Trophoblast cell (in vitro differentiated cells and primary cell): Measurements from ENCODE around the gene CSTF2.
A peak's percentile ranks its signal among the peaks of the same experiment; 100 is the strongest.

Experiments used
- DNase-seq, 2 donors: peaks; one replicate each; pipeline ENCODE4 v3.0.0-alpha.2; 2016
- H2AFZ ChIP-seq: 2 replicates; pipeline ENCODE4 v1.6.1; 2013; ENCODE audit warnings: low read length, moderate library complexity, mild to moderate bottlenecking; ENCODE audit not compliant: insufficient read depth, poor library complexity
- H2AK5ac ChIP-seq: 2 replicates; pipeline ENCODE4 v1.6.1; 2013; ENCODE audit warnings: mild to moderate bottlenecking, low read length
- H2BK120ac ChIP-seq: 2 replicates; pipeline ENCODE4 v1.6.1; 2013; ENCODE audit warnings: low read length, mild to moderate bottlenecking, moderate library complexity; ENCODE audit not compliant: insufficient read depth, poor library complexity
- H2BK12ac ChIP-seq: 2 replicates; pipeline ENCODE4 v1.6.1; 2013; ENCODE audit warnings: mild to moderate bottlenecking, low read length, moderate library complexity
- H2BK5ac ChIP-seq: 2 replicates; pipeline ENCODE4 v1.6.1; 2013; ENCODE audit warnings: low read length, low read depth, moderate library complexity, mild to moderate bottlenecking; ENCODE audit not compliant: poor library complexity
- H3K14ac ChIP-seq: 2 replicates; pipeline ENCODE4 v1.6.1; 2013; ENCODE audit warnings: mild to moderate bottlenecking, low read length
- H3K18ac ChIP-seq: 2 replicates; pipeline ENCODE4 v1.6.1; 2013; ENCODE audit warnings: mild to moderate bottlenecking, low read length
- H3K23ac ChIP-seq: 2 replicates; pipeline ENCODE4 v1.6.1; 2013; ENCODE audit warnings: low read length
- H3K27ac ChIP-seq: 2 replicates; pipeline ENCODE4 v1.5.1; 2013; ENCODE audit warnings: low read depth, mild to moderate bottlenecking, inconsistent platforms, low read length, moderate library complexity
- H3K27me3 ChIP-seq: 2 replicates; pipeline ENCODE4 v1.6.1; 2013; ENCODE audit warnings: inconsistent platforms, mild to moderate bottlenecking, low read length, moderate library complexity; ENCODE audit not compliant: insufficient read depth
- H3K36me3 ChIP-seq, 2 experiments: 1 replicate in 1 of 2; 2 replicates in 1 of 2; pipeline ENCODE4 v1.6.1; 2013; ENCODE audit warnings: low read length in 2 of 2, mild to moderate bottlenecking in 2 of 2, moderate library complexity in 1 of 2; ENCODE audit not compliant: insufficient read depth in 2 of 2, control insufficient read depth in 1 of 2
- H3K4ac ChIP-seq: 2 replicates; pipeline ENCODE4 v1.6.1; 2013; ENCODE audit warnings: low read depth, mild to moderate bottlenecking, low read length, moderate library complexity
- H3K4me1 ChIP-seq, 2 experiments: 1 replicate in 1 of 2; 2 replicates in 1 of 2; pipeline ENCODE4 v1.6.1; 2013; ENCODE audit warnings: low read length in 2 of 2, mild to moderate bottlenecking in 2 of 2, moderate library complexity in 1 of 2; ENCODE audit not compliant: insufficient read depth in 2 of 2, control insufficient read depth in 1 of 2
- H3K4me2 ChIP-seq: 2 replicates; pipeline ENCODE4 v1.6.1; 2013; ENCODE audit warnings: inconsistent platforms, mild to moderate bottlenecking, low read length, moderate library complexity
- H3K4me3 ChIP-seq: 2 replicates; pipeline ENCODE4 v1.5.1; 2013; ENCODE audit warnings: mild to moderate bottlenecking, low read depth, low read length, inconsistent platforms
- H3K79me1 ChIP-seq: one replicate; pipeline ENCODE4 v1.6.1; 2013; ENCODE audit warnings: low read length
- H3K79me2 ChIP-seq: 2 replicates; pipeline ENCODE4 v1.6.1; 2013; ENCODE audit warnings: low read length, mild to moderate bottlenecking; ENCODE audit not compliant: control insufficient read depth, insufficient read depth, poor library complexity
- H3K9ac ChIP-seq: 2 replicates; pipeline ENCODE4 v1.6.1; 2013; ENCODE audit warnings: mild to moderate bottlenecking, low read length
- H3K9me3 ChIP-seq: 2 replicates; pipeline ENCODE4 v1.6.1; 2013; ENCODE audit warnings: low read depth, mild to moderate bottlenecking, control low read depth, inconsistent platforms, low read length; ENCODE audit not compliant: insufficient read depth
- H4K12ac ChIP-seq: 2 replicates; pipeline ENCODE4 v1.6.1; 2013; ENCODE audit warnings: low read depth, mild to moderate bottlenecking, low read length, moderate library complexity
- H4K8ac ChIP-seq: 2 replicates; pipeline ENCODE4 v1.6.1; 2013; ENCODE audit warnings: low read depth, mild to moderate bottlenecking, low read length, moderate library complexity
- H4K91ac ChIP-seq: one replicate; pipeline ENCODE4 v1.6.1; 2013; ENCODE audit warnings: low read depth, mild to moderate bottlenecking, low read length, moderate library complexity
- WGBS: extraction: QIAGEN DNeasy Blood & Tissue Kit; methylation state at CpG from one replicate; pipeline ENCODE4 v1.1.7; 2013; ENCODE audit warnings: missing lambda C conversion rate; ENCODE audit not compliant: insufficient read length, insufficient coverage; ENCODE audit errors: extremely low coverage; 5-methylcytosine and 5-hydroxymethylcytosine counted together

The CSTF2 gene

DNA sequence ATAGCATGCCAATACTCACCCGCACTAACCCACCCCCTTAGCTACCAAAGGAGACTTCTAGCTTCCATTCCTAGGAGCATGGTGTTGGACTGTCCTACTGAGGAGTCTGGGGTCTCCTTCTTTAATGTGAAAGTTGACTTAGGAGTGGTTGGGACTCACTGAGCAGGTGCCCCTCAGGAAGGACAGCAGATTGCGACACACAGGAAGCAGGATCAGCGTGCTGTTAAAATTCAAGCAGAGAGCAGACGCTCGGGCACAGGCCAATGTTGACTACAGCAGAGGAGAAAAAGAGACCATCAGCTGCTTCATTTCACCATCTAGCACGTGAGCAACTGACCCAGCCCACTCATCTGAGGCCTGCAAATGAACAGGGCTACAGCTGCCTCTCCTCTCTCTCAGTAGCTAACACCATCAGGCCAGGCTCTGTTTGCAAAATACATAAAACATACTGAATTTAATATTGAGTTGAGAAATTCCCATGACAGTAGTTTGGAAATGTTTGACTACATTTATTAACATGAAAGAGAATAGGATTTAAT lies 43.2 kb downstream of the CSTF2 start:
- H3K23ac ChIP-seq, result no peak overlapping the region
- no CpG with 5 or more reads among the region's 6 CpGs for WGBS
- H3K79me1 ChIP-seq, result no peaks in the 10 kb centered on the region
- no peak overlapping the region for H3K14ac ChIP-seq
- H3K79me2 ChIP-seq, result no peaks in the 10 kb centered on the region
- no peak overlapping the region for H4K8ac ChIP-seq
- H3K4me3 ChIP-seq, result no peak overlapping the region
- H3K18ac ChIP-seq, result no peak overlapping the region
- no peaks in the 10 kb centered on the region for H3K36me3 ChIP-seq
- H3K27ac ChIP-seq, result no peak overlapping the region
- no peak overlapping the region for H4K12ac ChIP-seq
- no peak overlapping the region for H2AFZ ChIP-seq
- no peaks in the 10 kb centered on the region for H3K4me1 ChIP-seq
- no peak for DNase-seq
- H2BK12ac ChIP-seq, result no peak overlapping the region
- no peak overlapping the region for H3K4ac ChIP-seq
- H3K9ac ChIP-seq, result no peak overlapping the region
- no peak overlapping the region for H2AK5ac ChIP-seq
- no peaks in the 10 kb centered on the region for H3K9me3 ChIP-seq
- no peak overlapping the region for H3K4me2 ChIP-seq
- no peak overlapping the region for H2BK120ac ChIP-seq
- no peak overlapping the region for H4K91ac ChIP-seq
- no peak overlapping the region for H2BK5ac ChIP-seq
- H3K27me3 ChIP-seq, result no peaks in the 10 kb centered on the region

DNA sequence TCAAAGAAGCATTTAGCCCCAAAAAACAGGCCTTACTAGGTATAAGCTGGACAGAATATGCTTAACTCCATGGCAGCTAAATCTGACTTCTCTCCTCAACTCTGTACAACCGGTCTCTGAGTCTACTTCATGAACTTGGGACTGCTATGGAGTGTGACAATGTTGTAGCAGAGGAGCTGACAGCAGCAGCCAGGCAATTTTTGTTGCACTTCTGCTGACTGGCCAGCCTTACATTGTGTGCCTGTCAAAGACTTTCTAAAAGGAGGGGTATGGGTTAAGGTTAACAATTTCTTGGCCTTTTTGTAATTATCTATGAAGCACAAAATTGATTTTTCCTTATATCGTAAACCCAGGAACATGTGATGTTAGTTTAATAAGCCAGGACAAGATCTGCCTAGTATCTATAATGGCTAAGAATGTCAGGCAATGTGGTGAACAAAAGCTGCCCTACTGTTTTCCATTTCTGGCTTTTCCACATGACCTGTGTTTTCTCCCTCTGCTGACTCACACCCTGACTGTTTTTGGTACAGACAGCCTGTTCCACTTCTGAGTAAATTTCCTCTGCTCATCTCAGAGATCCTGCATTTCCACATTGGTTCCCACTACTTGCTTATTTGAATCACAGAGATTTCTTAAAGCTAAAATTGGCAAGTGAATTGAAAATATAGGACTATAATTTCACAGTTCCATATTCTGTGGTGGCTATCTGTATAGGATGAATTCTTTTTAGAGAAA lies 44.6 kb downstream of the CSTF2 start:
- peak overlapping the region; percentile 48 for H3K27ac ChIP-seq
- WGBS, result no CpG with 5 or more reads among the region's 2 CpGs

DNA sequence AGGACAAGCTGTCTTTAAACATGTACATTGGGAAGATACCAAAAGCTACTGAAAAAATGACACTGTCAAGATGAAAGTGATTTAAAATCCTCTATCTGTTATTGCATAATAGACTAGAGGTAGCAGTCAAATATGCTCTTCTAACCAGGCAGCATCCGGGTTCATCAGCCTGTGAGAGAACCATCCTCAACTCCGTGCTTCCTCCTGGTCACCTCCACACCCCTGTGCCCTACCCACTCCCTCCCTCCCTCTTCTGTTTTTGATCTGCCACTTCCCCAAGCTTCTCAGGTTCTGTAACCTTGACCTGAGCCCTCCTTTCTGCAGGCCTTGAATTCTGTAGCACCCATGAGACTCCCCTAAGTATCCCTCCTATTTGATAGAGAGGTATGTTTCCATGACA lies 48.1 kb downstream of the CSTF2 start:
- H2AFZ ChIP-seq, result no peak overlapping the region
- H2AK5ac ChIP-seq, result no peak overlapping the region
- DNase-seq, result no peak
- H3K27me3 ChIP-seq, result no peaks in the 10 kb centered on the region
- no peak overlapping the region for H3K27ac ChIP-seq
- no peak overlapping the region for H4K12ac ChIP-seq
- no peak overlapping the region for H3K18ac ChIP-seq
- no peak overlapping the region for H3K4me3 ChIP-seq
- no peak overlapping the region for H3K9ac ChIP-seq
- H2BK12ac ChIP-seq, result no peak overlapping the region
- no peak overlapping the region for H3K4ac ChIP-seq
- no peaks in the 10 kb centered on the region for H3K4me1 ChIP-seq
- H3K9me3 ChIP-seq, result no peaks in the 10 kb centered on the region
- H4K8ac ChIP-seq, result no peak overlapping the region
- H3K79me2 ChIP-seq, result no peaks in the 10 kb centered on the region
- no peaks in the 10 kb centered on the region for H3K79me1 ChIP-seq
- no peak overlapping the region for H4K91ac ChIP-seq
- no peak overlapping the region for H3K23ac ChIP-seq
- no peak overlapping the region for H2BK120ac ChIP-seq
- H3K4me2 ChIP-seq, result no peak overlapping the region
- no peaks in the 10 kb centered on the region for H3K36me3 ChIP-seq
- no peak overlapping the region for H3K14ac ChIP-seq
- no CpG with 5 or more reads among the region's 2 CpGs for WGBS
- H2BK5ac ChIP-seq, result no peak overlapping the region

More for the DNA sequence above, 44.6 kb downstream of the CSTF2 start:
- Histone ChIP-seq H3K14ac (peak overlapping the region; percentile 12), H3K36me3 (no peaks in the 10 kb centered on the region), H3K23ac (no peak overlapping the region), H2BK120ac (no peak overlapping the region), H3K18ac (no peak overlapping the region), H3K4me3 (no peak overlapping the region), H3K9ac (no peak overlapping the region), H4K91ac (no peak overlapping the region), H4K8ac (no peak overlapping the region), H2BK12ac (peak overlapping the region; percentile 64), H3K79me2 (no peaks in the 10 kb centered on the region), H3K4ac (no peak overlapping the region), H3K4me1 (no peaks in the 10 kb centered on the region), H3K4me2 (no peak overlapping the region), H3K27me3 (no peaks in the 10 kb centered on the region), H2BK5ac (no peak overlapping the region), H4K12ac (peak overlapping the region; percentile 30), H2AK5ac (no peak overlapping the region), H2AFZ (no peak overlapping the region), H3K79me1 (no peaks in the 10 kb centered on the region), H3K9me3 (no peaks in the 10 kb centered on the region)
- no peak for DNase-seq

DNA sequence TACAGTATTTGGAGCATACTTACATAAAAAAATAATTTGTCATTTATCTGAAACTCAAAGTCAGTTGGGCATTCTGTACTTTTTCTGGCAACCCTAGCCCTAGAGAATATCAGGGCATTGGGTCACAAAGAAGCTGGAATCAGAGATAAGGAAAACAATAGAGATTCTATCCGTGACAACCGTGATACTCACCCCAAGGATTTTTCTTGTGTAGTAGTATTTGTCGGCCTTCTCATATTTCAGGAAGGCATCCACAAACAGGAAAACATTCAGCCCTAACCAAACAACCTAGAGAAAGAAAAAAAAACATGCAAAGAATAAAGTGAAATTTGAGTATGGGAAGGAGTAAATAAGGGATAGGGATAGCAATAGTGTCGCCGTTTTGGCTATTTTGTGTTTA lies 50.3 kb downstream of the CSTF2 start:
- H3K79me2 ChIP-seq, result no peaks in the 10 kb centered on the region
- H4K91ac ChIP-seq, result no peak overlapping the region
- no peak overlapping the region for H2BK120ac ChIP-seq
- H3K14ac ChIP-seq, result no peak overlapping the region
- H3K4me1 ChIP-seq, result no peaks in the 10 kb centered on the region
- no peak overlapping the region for H3K4me2 ChIP-seq
- no peak overlapping the region for H2AK5ac ChIP-seq
- H2AFZ ChIP-seq, result no peak overlapping the region
- H4K8ac ChIP-seq, result no peak overlapping the region
- no peak overlapping the region for H3K23ac ChIP-seq
- no peak overlapping the region for H4K12ac ChIP-seq
- no peaks in the 10 kb centered on the region for H3K9me3 ChIP-seq
- no peak for DNase-seq
- no peak overlapping the region for H3K18ac ChIP-seq
- H3K9ac ChIP-seq, result no peak overlapping the region
- H3K79me1 ChIP-seq, result no peaks in the 10 kb centered on the region
- no peak overlapping the region for H3K4ac ChIP-seq
- no peak overlapping the region for H3K4me3 ChIP-seq
- no peak overlapping the region for H3K27ac ChIP-seq
- no peaks in the 10 kb centered on the region for H3K27me3 ChIP-seq
- 100% methylated on average over 2 of the region's 5 CpGs for WGBS
- no peaks in the 10 kb centered on the region for H3K36me3 ChIP-seq
- no peak overlapping the region for H2BK5ac ChIP-seq
- no peak overlapping the region for H2BK12ac ChIP-seq
